ENCODE data around the gene ETV2. TPM values are rescaled to one million over a fixed set of nuclear protein-coding genes. Genes with fewer than 3 reads are reported as not detected.

Gene ETV2
- total RNA-seq, 1 experiment from 2014 or later, result 1.5 TPM

- CTCF ChIA-PET, result no interaction called here
- no TSS peak for BruUV-seq (replicated peaks)
- intact Hi-C loops (cut with micrococcal nuclease), result no loop called here
Measured at GRCh38 chr19:35675589-35676140, 34.1 kb downstream of the ETV2 start.

More at GRCh38 chr19:35675589-35676140, 34.1 kb downstream of the ETV2 start:
- Histone ChIP-seq H3K4me1 (ENCODE audit: control insufficient read depth in 1 of 2, insufficient read depth in 2 of 2, low read length in 2 of 2) (peaks cover 2 to 17% of the 10 kb centered on the region in 2 experiments; a peak in 2 of 4 replicates), H3K4me3 (replicated peaks in 1 of 2; ENCODE audit: low read depth in 1 of 2, low read length in 2 of 2) (no peak overlapping the region), H3K9me3 (ENCODE audit: control insufficient read depth in 1 of 2, insufficient read depth in 1 of 2, low read depth in 1 of 2, low read length in 2 of 2) (no peaks in the 10 kb centered on the region), H3K27ac (ENCODE audit: low read depth, low read length) (no peak overlapping the region), H3K4me2 (ENCODE audit: low read length) (no peak overlapping the region), H3K9ac (ENCODE audit: low read length) (no peak overlapping the region), H4K20me1 (ENCODE audit: insufficient read depth) (no peaks in the 10 kb centered on the region), H3K27me3 (ENCODE audit: insufficient read depth, low read length) (no peaks in the 10 kb centered on the region), H2AFZ (ENCODE audit: low read depth, low read length, poor library complexity, severe bottlenecking) (no peak overlapping the region), H3K36me3 (ENCODE audit: control insufficient read depth in 1 of 2, insufficient read depth in 2 of 2, low read length in 2 of 2) (no peaks in the 10 kb centered on the region), H3K9me2 (ENCODE audit: insufficient read depth) (no peaks in the 10 kb centered on the region), H3K79me2 (ENCODE audit: insufficient read depth, low read length) (no peaks in the 10 kb centered on the region)
- ATAC-seq, result no peak
- TF ChIP-seq EGR1 (IDR thresholded peaks at IDR 0.05; ENCODE audit: low read depth), result no peak
- no peak for TF ChIP-seq REST (IDR thresholded peaks at IDR 0.05; ENCODE audit: low read depth)
- no peak for TF ChIP-seq EZH2phosphoT487 (IDR thresholded peaks at IDR 0.05; ENCODE audit: borderline replicate concordance)
- TF ChIP-seq ZFX (IDR thresholded peaks at IDR 0.05), result no peak
- TF ChIP-seq POLR2A (IDR thresholded peaks at IDR 0.05; ENCODE audit: borderline replicate concordance, extremely low read depth, insufficient read depth, insufficient read length), result no peak
- no peak for TF ChIP-seq CBX3 (IDR thresholded peaks at IDR 0.05; ENCODE audit: low read depth)
- TF ChIP-seq RAD21 (IDR thresholded peaks at IDR 0.05; ENCODE audit: low read depth), result no peak
- no peak for TF ChIP-seq CTCF (IDR thresholded peaks at IDR 0.05 in 2 of 3, conservative IDR thresholded peaks at IDR 0.05 in 1 of 3; ENCODE audit: borderline replicate concordance in 1 of 3, insufficient read depth in 1 of 3, low read depth in 2 of 3, low read length in 2 of 3)
- TF ChIP-seq ZBTB33 (IDR thresholded peaks at IDR 0.05; ENCODE audit: extremely low read depth, insufficient replicate concordance, low read length), result no peak
- TF ChIP-seq POLR2AphosphoS5 (IDR thresholded peaks at IDR 0.05; ENCODE audit: low read depth, low read length), result no peak
- no peak for TF ChIP-seq CEBPB (IDR thresholded peaks at IDR 0.05; ENCODE audit: low read depth)
- no peak for TF ChIP-seq SRF (IDR thresholded peaks at IDR 0.05; ENCODE audit: low read depth)
- no peak for DNase-seq (ENCODE audit: low read depth, low spot score)
- RAD21 ChIA-PET (ENCODE audit: low non-redundant PET in 1 of 2, low total read pairs in 2 of 2, uncharacterized antibody in 2 of 2, unreplicated experiment in 2 of 2), result no interaction called here
- POLR2A ChIA-PET, result no interaction called here

Data from HCT116 (cell line).